HG02588 (cell line): ENCODE data around the gene ZNF407.

Experiments used
- ATAC-seq: cut with Tn5 transposase; IDR thresholded peaks from one replicate; pipeline ENCODE4 v1.9.1; 2021; ENCODE audit warnings: mild to moderate bottlenecking, moderate library complexity; ENCODE audit not compliant: unreplicated experiment

Gene ZNF407

DNA sequence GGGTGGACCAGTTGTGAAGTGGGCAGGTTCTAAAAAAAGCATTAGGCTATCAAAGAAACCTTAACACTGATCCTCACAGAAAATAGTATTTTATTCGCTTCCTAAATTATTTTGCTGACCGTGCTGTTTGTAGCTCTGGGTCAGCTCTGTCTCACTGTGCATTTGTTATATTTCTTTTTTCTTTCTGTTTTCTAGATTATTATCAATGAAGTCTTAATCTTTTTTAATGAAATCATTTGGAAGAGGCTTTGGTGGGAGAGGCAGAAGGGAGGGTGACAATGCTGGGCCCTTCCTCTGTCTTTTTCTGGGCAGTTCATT lies 397.7 kb downstream of the ZNF407 start:
- ATAC-seq: no peak

DNA sequence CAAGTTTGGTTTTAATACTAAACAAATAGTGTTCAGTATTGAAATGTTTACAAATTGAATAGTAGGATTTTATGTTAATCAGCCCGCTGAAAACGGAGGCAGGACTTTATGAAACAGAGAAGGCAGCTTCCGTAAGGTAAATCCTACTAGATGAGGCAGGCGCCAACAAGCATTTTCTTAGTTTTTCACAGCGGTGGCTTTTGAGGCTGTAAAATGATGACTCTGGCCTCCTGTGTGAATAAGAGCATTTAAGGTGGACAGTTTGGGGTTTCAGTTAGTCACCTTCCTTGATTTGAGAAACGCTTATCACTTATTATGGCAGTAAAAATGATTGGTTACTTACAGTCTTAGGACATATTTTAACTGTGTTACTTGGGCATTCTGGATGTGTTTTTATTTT lies 398.4 kb downstream of the ZNF407 start:
- ATAC-seq: no peak

- ATAC-seq: no peak
Observed at GRCh38 chr18:74996996-74997395, 399.3 kb downstream of the ZNF407 start.

- ATAC-seq: no peak
Observed at GRCh38 chr18:75000920-75001319, 403.2 kb downstream of the ZNF407 start.

GRCh38 chr18:75003039-75003438 lies 405.4 kb downstream of the ZNF407 start:
- ATAC-seq: no peak

- no peak for ATAC-seq
Observed at GRCh38 chr18:75003764-75004690, 406.4 kb downstream of the ZNF407 start.

GRCh38 chr18:75005626-75006025 lies 408.0 kb downstream of the ZNF407 start:
- no peak for ATAC-seq

DNA sequence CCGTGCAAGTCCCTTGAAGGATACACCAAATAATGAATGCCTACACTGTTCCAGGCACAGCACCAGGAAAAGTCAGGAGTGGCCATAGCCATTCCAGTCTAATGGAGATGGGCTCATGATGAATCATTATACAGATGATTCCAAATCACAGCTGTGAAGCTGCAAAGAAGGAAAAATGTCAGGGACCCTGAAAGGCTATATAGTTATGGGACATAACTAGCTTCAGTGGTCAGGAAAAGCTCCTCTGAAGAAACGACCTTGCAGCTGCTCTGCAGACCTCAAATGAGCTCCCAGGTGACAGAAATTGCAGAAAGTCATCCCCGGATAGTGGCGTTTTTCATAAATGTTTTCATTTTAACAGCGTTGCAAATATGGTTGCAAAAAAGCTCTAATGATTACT lies 410.5 kb downstream of the ZNF407 start:
- no peak for ATAC-seq

DNA sequence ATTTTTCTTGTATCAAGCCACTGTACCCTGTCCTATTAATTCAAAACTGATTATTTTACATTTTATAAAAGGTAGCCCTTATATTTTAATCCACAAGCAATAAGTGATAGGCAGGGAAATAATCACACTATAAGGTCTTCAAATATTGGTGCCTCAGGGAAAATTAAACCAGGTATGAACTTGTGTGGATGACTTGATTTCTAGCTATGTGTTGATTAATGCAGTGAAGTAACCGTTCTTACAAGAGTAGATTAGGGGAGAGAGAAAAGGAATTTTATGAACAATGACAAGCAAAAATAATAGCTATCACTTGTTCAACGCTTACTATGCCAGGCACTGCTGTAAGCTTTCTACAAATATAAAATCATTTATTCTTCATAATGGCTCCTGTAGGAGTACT lies 411.6 kb downstream of the ZNF407 start:
- ATAC-seq: no peak

DNA sequence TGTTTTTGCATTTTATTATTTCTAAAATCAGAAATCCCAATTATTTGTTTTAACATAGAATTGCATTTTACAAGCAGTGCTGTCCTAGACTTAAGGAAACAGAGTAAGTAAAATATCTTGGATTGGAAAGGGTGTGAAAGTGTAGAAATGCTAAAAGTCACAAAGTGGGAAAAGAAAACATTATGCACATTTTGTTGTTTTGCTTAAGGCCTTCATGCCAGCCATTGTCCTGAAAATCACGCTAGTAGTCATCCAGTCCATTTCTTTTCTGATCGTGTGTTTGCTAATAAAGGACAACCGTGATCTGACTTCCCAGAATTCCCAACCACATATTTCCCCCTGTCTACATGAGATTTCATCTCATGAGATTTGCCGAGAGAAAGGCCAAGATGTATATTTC lies 412.2 kb downstream of the ZNF407 start:
- ATAC-seq: no peak

DNA sequence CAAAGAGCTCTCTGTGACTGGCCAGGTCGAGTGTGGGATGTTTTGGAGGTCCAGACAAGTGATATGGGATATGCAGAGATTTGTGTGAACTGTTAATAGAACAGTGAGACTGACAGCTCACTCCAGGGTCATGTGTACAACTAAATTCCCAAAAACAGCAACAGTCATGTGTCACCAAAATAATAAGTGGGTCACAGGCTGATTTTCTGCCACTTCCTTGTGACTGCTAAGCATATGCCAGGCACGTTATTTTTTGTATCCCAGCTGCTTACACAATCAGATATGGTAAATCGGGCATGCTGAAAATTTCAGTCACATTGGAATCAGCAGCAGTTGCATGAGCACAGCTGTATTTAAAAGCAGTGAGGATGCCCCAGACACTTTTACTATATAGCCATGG lies 412.6 kb downstream of the ZNF407 start:
- ATAC-seq: no peak

GRCh38 chr18:75010689-75011088 lies 413.0 kb downstream of the ZNF407 start:
- no peak for ATAC-seq

- peak; percentile 87 for ATAC-seq
Observed at GRCh38 chr18:75016025-75016717, 418.5 kb downstream of the ZNF407 start.

GRCh38 chr18:75023473-75023872 lies 425.8 kb downstream of the ZNF407 start:
- no peak for ATAC-seq

DNA sequence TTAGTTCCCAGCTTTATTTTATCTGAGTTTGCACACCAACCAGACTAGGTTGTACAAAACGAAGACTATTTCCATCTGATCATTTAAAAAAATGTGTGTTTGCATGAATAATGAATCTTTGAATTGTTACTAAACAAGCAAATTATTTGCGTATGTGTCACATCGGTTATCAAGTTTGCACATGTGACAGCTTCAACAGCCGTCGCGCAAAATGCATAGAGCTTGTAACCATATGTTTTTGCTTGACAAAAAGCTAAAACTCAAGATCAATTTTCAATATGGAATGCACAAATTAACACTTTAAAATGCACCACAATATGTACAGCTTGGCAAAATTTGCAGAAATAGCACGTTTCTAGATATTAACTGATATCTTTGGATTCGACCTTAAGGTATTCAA lies 427.2 kb downstream of the ZNF407 start:
- ATAC-seq: no peak

DNA sequence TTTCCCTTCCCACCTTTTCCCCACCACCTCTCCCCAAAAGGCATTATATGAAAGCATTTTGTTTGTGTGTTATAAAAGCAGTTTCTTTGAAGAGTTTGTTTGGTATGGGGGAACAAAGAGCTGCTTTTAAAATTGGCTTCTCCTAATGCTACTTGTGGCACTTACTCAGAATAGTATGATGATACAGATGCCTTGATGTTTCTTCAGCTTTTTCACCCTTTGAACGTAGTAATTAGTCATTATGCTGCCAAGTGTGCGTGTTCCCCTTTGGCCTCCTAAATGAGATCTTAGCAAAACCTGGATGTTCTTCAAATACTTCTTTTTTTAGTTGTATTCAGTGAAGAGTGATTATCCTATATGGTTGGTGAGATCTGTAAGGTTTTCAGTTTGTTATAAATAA lies 427.9 kb downstream of the ZNF407 start:
- no peak for ATAC-seq

- no peak for ATAC-seq
Observed at GRCh38 chr18:75029481-75029880, 431.8 kb downstream of the ZNF407 start.

GRCh38 chr18:75031717-75032317 lies 434.1 kb downstream of the ZNF407 start:
- no peak for ATAC-seq

- ATAC-seq: no peak
Observed at GRCh38 chr18:75033516-75033915, 435.8 kb downstream of the ZNF407 start.

- no peak for ATAC-seq
Observed at GRCh38 chr18:75034937-75035336, 437.3 kb downstream of the ZNF407 start.

DNA sequence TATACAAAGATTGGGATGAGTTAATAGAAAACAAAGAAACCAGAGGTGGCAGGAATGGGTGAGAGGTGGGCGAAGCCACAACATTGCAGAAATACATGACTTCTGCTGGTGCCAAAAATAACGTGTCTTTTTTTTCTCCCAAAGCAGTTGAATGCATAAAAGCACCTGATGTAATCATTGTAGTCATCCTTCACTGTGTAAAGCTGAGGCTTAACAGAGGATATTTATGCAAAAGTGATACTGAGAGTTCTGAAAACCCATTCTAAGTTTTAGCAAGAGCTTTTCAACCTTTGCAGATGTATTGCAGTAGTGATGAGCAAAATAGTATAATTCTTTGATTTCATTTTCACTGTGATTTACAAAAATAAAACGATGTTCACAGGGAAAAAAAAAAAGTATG lies 438.3 kb downstream of the ZNF407 start:
- ATAC-seq: no peak
